GM12878 (cell line): ENCODE results near the gene USP4. TPM values are rescaled to one million over a fixed set of nuclear protein-coding genes. Genes with fewer than 3 reads are reported as not detected.

Source experiments
- ATAC-seq: fragments of 200-7000 bp; cut with Tn5 transposase; 3 replicates; pipeline ENCODE4 v1.9.1; 2020; ENCODE audit warnings: mild to moderate bottlenecking, moderate library complexity
- BruUV-seq: library from RNA; stranded (reverse); fragments of 400-500 nt; replicated peaks from 2 replicates; lab custom pipeline; 2021; lab: Mats Ljungman, UMichigan
- CTCF ChIA-PET: fragments of 300-600 bp; sonication (Branson Sonifier 250); formaldehyde crosslinking; extraction: SDS; loops from one replicate; lab custom pipeline; 2021; ENCODE audit warnings: inconsistent platforms; lab: Yijun Ruan, JAX
- POLR2A ChIA-PET: fragments of 350-600 bp; formaldehyde crosslinking; extraction: SDS; loops from one replicate; lab custom pipeline; 2021; ENCODE audit warnings: inconsistent platforms; lab: Charles Lee
- RAD21 ChIA-PET: fragments of 300-600 bp; sonication (Branson Sonifier 250); formaldehyde crosslinking; loops from one replicate; lab custom pipeline; 2023; ENCODE audit warnings: antibody characterized with exemption; ENCODE audit not compliant: unreplicated experiment; lab: Charles Lee
- SMC1A ChIA-PET: fragments of 300-600 bp; sonication (Branson Sonifier 250); formaldehyde crosslinking; loops from one replicate; lab custom pipeline; 2023; ENCODE audit not compliant: unreplicated experiment, uncharacterized antibody; lab: Charles Lee
- DNase-seq: peaks from one replicate; pipeline ENCODE4 v3.0.0-alpha.2; 2011; ENCODE audit warnings: low read depth, low spot score
- FAIRE-seq: peaks from 3 replicates; lab custom pipeline; 2011; peaks lifted over from hg19 to GRCh38; lab: Jason Lieb, UNC
- H2AFZ ChIP-seq: 2 replicates; pipeline ENCODE4 v1.6.0; 2011; ENCODE audit warnings: low read depth, low read length, control low read depth; ENCODE audit not compliant: control insufficient read depth
- H3K27ac ChIP-seq: 2 replicates; pipeline ENCODE4 v1.5.1; 2011; ENCODE audit warnings: control low read depth; ENCODE audit not compliant: control insufficient read depth, insufficient read depth
- H3K27me3 ChIP-seq, 2 experiments: replicated peaks in 1 of 2; 2 replicates each; pipeline versions ENCODE4 v1.6.0 to v1.6.1; 2011; ENCODE audit warnings: low read length in 1 of 2; ENCODE audit not compliant: control insufficient read depth in 2 of 2, insufficient read depth in 2 of 2
- H3K36me3 ChIP-seq, 2 experiments: 2 replicates each; pipeline ENCODE4 v1.5.1; 2011; ENCODE audit warnings: low read length in 1 of 2; ENCODE audit not compliant: control insufficient read depth in 2 of 2, insufficient read depth in 2 of 2
- H3K4me1 ChIP-seq: 2 replicates; pipeline ENCODE4 v1.6.1; 2011; ENCODE audit warnings: mild to moderate bottlenecking, low read length, moderate library complexity, mixed read lengths; ENCODE audit not compliant: control insufficient read depth, insufficient read depth
- H3K4me2 ChIP-seq: 2 replicates; pipeline ENCODE4 v1.6.0; 2011; ENCODE audit warnings: control low read depth; ENCODE audit not compliant: control insufficient read depth, insufficient read depth
- H3K4me3 ChIP-seq: fragments of 200-600 bp; sonication (generic); 2 replicates; pipeline ENCODE4 v1.5.1; 2016
- H3K79me2 ChIP-seq: 2 replicates; pipeline ENCODE4 v1.6.0; 2011; ENCODE audit warnings: low read length; ENCODE audit not compliant: control insufficient read depth, insufficient read depth
- H3K9ac ChIP-seq: 2 replicates; pipeline ENCODE4 v1.8.0; 2011; ENCODE audit warnings: low read length, control low read depth, mixed read lengths; ENCODE audit not compliant: control insufficient read depth, insufficient read depth
- H3K9me3 ChIP-seq: replicated peaks from 3 replicates; pipeline ENCODE4 v1.5.1; 2011; ENCODE audit warnings: mild to moderate bottlenecking, low read length; ENCODE audit not compliant: control insufficient read depth, insufficient read depth
- H4K20me1 ChIP-seq: 2 replicates; pipeline ENCODE4 v1.6.0; 2011; ENCODE audit not compliant: control insufficient read depth, insufficient read depth
- CHD4 ChIP-seq: fragments of 200-600 bp; sonication (generic); IDR thresholded peaks from 2 replicates; pipeline ENCODE4 v1.6.1; 2016; ENCODE audit warnings: mild to moderate bottlenecking
- DPF2 ChIP-seq: fragments of 450-650 bp; IDR thresholded peaks from 2 replicates; pipeline ENCODE4 v1.6.1; 2017; ENCODE audit warnings: mild to moderate bottlenecking
- FOXK2 ChIP-seq: fragments of 450-650 bp; IDR thresholded peaks from 2 replicates; pipeline ENCODE4 v1.6.1; 2017; ENCODE audit warnings: mild to moderate bottlenecking, moderate library complexity
- GABPA ChIP-seq: IDR thresholded peaks from 2 replicates; pipeline ENCODE4 v1.6.1; 2014; ENCODE audit warnings: antibody characterized with exemption, low read depth, mild to moderate bottlenecking, inconsistent platforms
- KDM1A ChIP-seq: fragments of 200-600 bp; sonication (generic); IDR thresholded peaks from 2 replicates; pipeline ENCODE4 v1.6.1; 2016; ENCODE audit warnings: borderline replicate concordance
- MTA3 ChIP-seq: IDR thresholded peaks from 2 replicates; pipeline ENCODE4 v1.6.1; 2012; ENCODE audit warnings: low read length, inconsistent platforms, borderline replicate concordance
- NFXL1 ChIP-seq: fragments of 450-650 bp; IDR thresholded peaks from 2 replicates; pipeline ENCODE4 v1.6.1; 2017; ENCODE audit warnings: antibody characterized with exemption, mild to moderate bottlenecking, borderline replicate concordance
- RBBP5 ChIP-seq: fragments of 200-600 bp; sonication (generic); conservative IDR thresholded peaks from 2 replicates; pipeline ENCODE4 v1.6.1; 2016
- SMAD1 ChIP-seq: fragments of 450-650 bp; IDR thresholded peaks from 2 replicates; pipeline ENCODE4 v1.6.1; 2018; ENCODE audit warnings: mild to moderate bottlenecking, low read depth; ENCODE audit not compliant: partially characterized antibody
- YBX1 ChIP-seq: fragments of 450-650 bp; IDR thresholded peaks from 2 replicates; pipeline ENCODE4 v1.6.1; 2016; ENCODE audit warnings: antibody characterized with exemption
- YY1 ChIP-seq: IDR thresholded peaks from 2 replicates; pipeline ENCODE4 v1.6.1; 2011; ENCODE audit warnings: low read depth, mild to moderate bottlenecking, low read length
- ZBTB40 ChIP-seq: fragments of 450-650 bp; IDR thresholded peaks from 2 replicates; pipeline ENCODE4 v1.6.1; 2016; ENCODE audit warnings: mild to moderate bottlenecking, moderate library complexity, borderline replicate concordance
- ZNF622 ChIP-seq: fragments of 450-650 bp; IDR thresholded peaks from 2 replicates; pipeline ENCODE4 v1.6.1; 2017; ENCODE audit warnings: mild to moderate bottlenecking, inconsistent platforms
- ZSCAN29 ChIP-seq: fragments of 450-650 bp; IDR thresholded peaks from 2 replicates; pipeline ENCODE4 v1.6.1; 2017; ENCODE audit warnings: mild to moderate bottlenecking, moderate library complexity
- WGBS: methylation state at CpG from one replicate; pipeline ENCODE4 v1.1.6; 2016; ENCODE audit warnings: low lambda C conversion rate; ENCODE audit not compliant: insufficient replicate concordance, insufficient coverage; ENCODE audit errors: missing lambda C conversion rate; 5-methylcytosine and 5-hydroxymethylcytosine counted together
- in situ Hi-C: fragments of 300-500 bp; cut with MboI; formaldehyde crosslinking; loops from 9 replicates; pipeline ENCODE4 v1.14.3; 2018; ENCODE audit warnings: mixed read lengths
- intact Hi-C: fragments of 100-400 bp; cut with micrococcal nuclease; formaldehyde crosslinking; loops from one replicate; pipeline ENCODE4 v1.14.2; 2022; ENCODE audit not compliant: unreplicated experiment
- polyA plus RNA-seq, 11 experiments: library from polyadenylated mRNA; depleted of rRNA in 4 of 11; unstranded in 6 of 11; stranded (reverse) in 5 of 11; fragments of >200 nt; fragmentation: Nextera tagmentation in 4 of 11; fragmentation: Illumina TruSeq in 1 of 11; extraction: Ambion mirVana in 4 of 11; extraction: Trizol in 1 of 11; gene quantifications; 1 replicate in 1 of 11; 2 replicates in 10 of 11; pipeline versions ENCODE4 v1.2.1 to v1.2.3, GENCODE V29; 2011 to 2016; ENCODE audit warnings: inconsistent platforms in 2 of 11, missing spikeins in 2 of 11, low read depth in 1 of 11
- total RNA-seq, 4 experiments: library from RNA; depleted of rRNA in 3 of 4; stranded (reverse); fragments of >200 nt in 3 of 4; fragmentation: Illumina TruSeq in 1 of 4; extraction: Trizol in 1 of 4; gene quantifications; 2 replicates each; pipeline versions ENCODE4 v1.2.1 to v1.2.3, GENCODE V29; 2013 to 2021
- TF ChIP-seq, protein P1 (sequence below): fragments of 450-650 bp; IDR thresholded peaks from 2 replicates; pipeline ENCODE4 v1.6.1; 2014; ENCODE audit warnings: mild to moderate bottlenecking
- TF ChIP-seq, protein P2 (sequence below): IDR thresholded peaks from 2 replicates; pipeline ENCODE4 v1.6.1; 2011; ENCODE audit warnings: borderline replicate concordance, low read depth, mild to moderate bottlenecking, moderate library complexity, mixed read lengths, low read length; ENCODE audit not compliant: insufficient read depth; ENCODE audit errors: extremely low read length

Gene USP4
- total and polyA plus RNA-seq, 10 of the 15 experiments (the other 5 are each of a cell fraction or from before 2014, with no cell fraction given): 26.5 to 77.1 (median 66.0) TPM

- TF ChIP-seq, protein P1, sequence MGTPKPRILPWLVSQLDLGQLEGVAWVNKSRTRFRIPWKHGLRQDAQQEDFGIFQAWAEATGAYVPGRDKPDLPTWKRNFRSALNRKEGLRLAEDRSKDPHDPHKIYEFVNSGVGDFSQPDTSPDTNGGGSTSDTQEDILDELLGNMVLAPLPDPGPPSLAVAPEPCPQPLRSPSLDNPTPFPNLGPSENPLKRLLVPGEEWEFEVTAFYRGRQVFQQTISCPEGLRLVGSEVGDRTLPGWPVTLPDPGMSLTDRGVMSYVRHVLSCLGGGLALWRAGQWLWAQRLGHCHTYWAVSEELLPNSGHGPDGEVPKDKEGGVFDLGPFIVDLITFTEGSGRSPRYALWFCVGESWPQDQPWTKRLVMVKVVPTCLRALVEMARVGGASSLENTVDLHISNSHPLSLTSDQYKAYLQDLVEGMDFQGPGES: no peak
- TF ChIP-seq GABPA (no peak), ZNF622 (no peak)
These were observed 39.3 kb downstream of the USP4 start (continued) for GRCh38 chr3:49300595-49300994.

DNA sequence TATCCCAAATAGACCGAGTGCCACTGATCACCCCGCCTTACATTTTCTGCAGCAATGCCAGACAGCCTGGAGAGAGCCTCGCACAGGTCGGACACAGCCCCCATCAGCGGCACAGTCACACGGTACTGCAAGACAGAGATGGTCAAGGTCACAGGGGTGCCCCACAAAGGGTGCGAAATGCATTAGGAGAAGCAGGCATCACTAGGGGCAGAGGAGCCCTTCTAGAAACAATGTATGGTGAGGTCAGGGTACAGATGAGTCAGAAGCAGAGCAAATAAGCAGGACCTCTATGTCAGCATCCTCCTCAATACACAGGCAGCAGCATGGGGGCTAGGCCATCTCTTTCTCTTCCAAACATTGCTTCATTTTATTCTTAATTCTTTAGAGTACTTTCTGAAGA lies 41.3 kb downstream of the USP4 start:
- POLR2A ChIA-PET: no interaction called here
- DNase-seq: no peak
- Histone ChIP-seq H3K4me1 (no peaks in the 10 kb centered on the region; the same call in none of the 2 replicates), H3K9ac (no peak overlapping the region), H3K4me3 (no peak overlapping the region), H3K4me2 (no peak overlapping the region), H3K27me3 (no peaks in the 10 kb centered on the region), H3K9me3 (no peaks in the 10 kb centered on the region), H3K27ac (no peak overlapping the region), H3K79me2 (no peaks in the 10 kb centered on the region), H4K20me1 (no peaks in the 10 kb centered on the region), H3K36me3 (peaks cover 33 to 51% of the 10 kb centered on the region in 2 experiments), H2AFZ (no peak overlapping the region)
- SMC1A ChIA-PET: no interaction called here
- in situ Hi-C loops (no loop called here), intact Hi-C loops (no loop called here)
- ATAC-seq: peak; percentile 21; the same call in 1 of the 3 replicates
- no peak for TF ChIP-seq ZBTB40
- TF ChIP-seq KDM1A: no peak
- TF ChIP-seq MTA3: no peak
- no peak for TF ChIP-seq NFXL1
- TF ChIP-seq ZSCAN29: no peak
- TF ChIP-seq FOXK2: no peak
- TF ChIP-seq YY1: no peak
- TF ChIP-seq, protein P2, sequence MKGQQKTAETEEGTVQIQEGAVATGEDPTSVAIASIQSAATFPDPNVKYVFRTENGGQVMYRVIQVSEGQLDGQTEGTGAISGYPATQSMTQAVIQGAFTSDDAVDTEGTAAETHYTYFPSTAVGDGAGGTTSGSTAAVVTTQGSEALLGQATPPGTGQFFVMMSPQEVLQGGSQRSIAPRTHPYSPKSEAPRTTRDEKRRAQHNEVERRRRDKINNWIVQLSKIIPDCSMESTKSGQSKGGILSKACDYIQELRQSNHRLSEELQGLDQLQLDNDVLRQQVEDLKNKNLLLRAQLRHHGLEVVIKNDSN: no peak
- TF ChIP-seq YBX1: no peak
- TF ChIP-seq CHD4: no peak
- TF ChIP-seq DPF2: no peak
- TF ChIP-seq SMAD1: no peak
- TF ChIP-seq RBBP5: no peak
- no TSS peak for BruUV-seq
- CTCF ChIA-PET: interaction anchor here (1.4 kb wide), 1 partner anchor 151 kb away, joined by 4 read pairs; no protein-coding TSS in a partner anchor
- WGBS: 96% methylated on average over 7 of the region's 7 CpGs
- FAIRE-seq: no peak
- RAD21 ChIA-PET: no interaction called here
